Panc1 (cell line): ENCODE results near the gene ZNF132. TPM values are rescaled to one million over a fixed set of nuclear protein-coding genes. Genes with fewer than 3 reads are reported as not detected.

ENCODE experiments used
- ATAC-seq: fragments of 200-7000 bp; cut with Tn5 transposase; 2 replicates; pipeline ENCODE4 v1.9.1; 2020; ENCODE audit warnings: mild to moderate bottlenecking, moderate library complexity
- BruUV-seq: library from RNA; stranded (reverse); fragments of 400-500 nt; replicated peaks from 2 replicates; lab custom pipeline; 2021; lab: Mats Ljungman, UMichigan
- CTCF ChIA-PET: fragments of 300-600 bp; sonication (Branson Sonifier 250); formaldehyde crosslinking; loops from one replicate; lab custom pipeline; 2022; ENCODE audit warnings: antibody characterized with exemption; lab: Charles Lee
- POLR2A ChIA-PET: fragments of 300-600 bp; sonication (Branson Sonifier 250); formaldehyde crosslinking; loops from one replicate; lab custom pipeline; 2022; ENCODE audit warnings: antibody characterized with exemption; lab: Charles Lee
- DNase-seq: peaks from one replicate; pipeline ENCODE4 v3.0.0-alpha.2; 2010; ENCODE audit warnings: low read depth, low spot score
- H3K27ac ChIP-seq: 2 replicates; pipeline ENCODE4 v1.5.1; 2011; ENCODE audit warnings: mild to moderate bottlenecking, low read length, inconsistent platforms
- H3K27me3 ChIP-seq: fragments of 200-500 bp; sonication (Bioruptor generic); 2 replicates; pipeline ENCODE4 v1.6.0; 2014; ENCODE audit warnings: low read length, inconsistent platforms; ENCODE audit not compliant: control insufficient read depth, insufficient read depth
- H3K36me3 ChIP-seq: fragments of 200-500 bp; sonication (Bioruptor generic); 2 replicates; pipeline ENCODE4 v1.5.1; 2014; ENCODE audit warnings: inconsistent platforms, mild to moderate bottlenecking, low read length, moderate library complexity; ENCODE audit not compliant: control insufficient read depth, insufficient read depth
- H3K4me1 ChIP-seq: 2 replicates; pipeline ENCODE4 v1.5.1; 2011; ENCODE audit warnings: inconsistent platforms, mild to moderate bottlenecking, low read length, moderate library complexity; ENCODE audit not compliant: control insufficient read depth, insufficient read depth
- H3K4me3 ChIP-seq, 2 experiments: 2 replicates each; pipeline ENCODE4 v1.5.1; 2011 to 2012; ENCODE audit warnings: low read depth in 2 of 2, low read length in 2 of 2, mild to moderate bottlenecking in 2 of 2, inconsistent platforms in 1 of 2, moderate library complexity in 1 of 2
- H3K9me3 ChIP-seq: fragments of 200-500 bp; sonication (Bioruptor generic); 2 replicates; pipeline ENCODE4 v1.5.1; 2014; ENCODE audit warnings: low read depth, mild to moderate bottlenecking, inconsistent platforms, low read length, moderate library complexity; ENCODE audit not compliant: control insufficient read depth, insufficient read depth
- CTCF ChIP-seq: fragments of 450-650 bp; IDR thresholded peaks from 2 replicates; pipeline ENCODE4 v1.5.1; 2017; ENCODE audit warnings: mild to moderate bottlenecking
- POLR2AphosphoS5 ChIP-seq: IDR thresholded peaks from 2 replicates; pipeline ENCODE4 v1.6.1; 2012; ENCODE audit warnings: mild to moderate bottlenecking, low read depth, low read length, moderate library complexity
- REST ChIP-seq, 2 experiments: IDR thresholded peaks; 2 replicates each; pipeline ENCODE4 v1.6.1; 2011 to 2012; ENCODE audit warnings: low read depth in 2 of 2, control low read depth in 1 of 2, low read length in 1 of 2, mild to moderate bottlenecking in 1 of 2, moderate library complexity in 1 of 2; ENCODE audit not compliant: insufficient read depth in 1 of 2
- SIN3A ChIP-seq: IDR thresholded peaks from 2 replicates; pipeline ENCODE4 v1.6.1; 2012; ENCODE audit warnings: low read depth, mild to moderate bottlenecking, low read length, moderate library complexity, borderline replicate concordance; ENCODE audit not compliant: insufficient read depth
- TCF7L2 ChIP-seq: IDR thresholded peaks from 2 replicates; pipeline ENCODE4 v1.6.1; 2011; ENCODE audit warnings: mild to moderate bottlenecking, low read depth, low read length, inconsistent platforms
- in situ Hi-C: cut with HindIII; loops from 2 replicates; pipeline ENCODE4 v1.10.0; 2016; ENCODE audit warnings: low sequenced_read_pairs, low pct_unique_long_range_greater_than_20kb
- intact Hi-C: fragments of 100-400 bp; cut with micrococcal nuclease; formaldehyde crosslinking; loops from one replicate; pipeline ENCODE4 v1.10.0; 2022; ENCODE audit not compliant: unreplicated experiment
- total RNA-seq: library from RNA; stranded (reverse); gene quantifications from one replicate; pipeline ENCODE4 v1.2.1, GENCODE V29; 2021; ENCODE audit not compliant: unreplicated experiment

ZNF132 gene
- total RNA-seq, 1 experiment from 2014 or later: not detected

GRCh38 chr19:58397533-58398037 is 42.4 kb downstream of the ZNF132 start:
- POLR2A ChIA-PET: no interaction called here
- intact Hi-C loops: no loop called here
- ATAC-seq (no peak), DNase-seq (no peak)
- no TSS peak for BruUV-seq
- Histone ChIP-seq H3K4me3 (no peak overlapping the region), H3K36me3 (peaks cover 10% of the 10 kb centered on the region; the same call in 1 of the 2 replicates), H3K4me1 (peaks cover 25% of the 10 kb centered on the region), H3K27me3 (no peaks in the 10 kb centered on the region), H3K27ac (no peak overlapping the region), H3K9me3 (no peaks in the 10 kb centered on the region)
- in situ Hi-C loops: no loop called here
- TF ChIP-seq TCF7L2: no peak
- no peak for TF ChIP-seq POLR2AphosphoS5
- no peak for TF ChIP-seq REST (IDR thresholded peaks at IDR 0.05; ENCODE audit: insufficient read depth in 1 of 2, low read depth in 2 of 2, low read length in 1 of 2)
- TF ChIP-seq CTCF: no peak
- TF ChIP-seq SIN3A: no peak
- CTCF ChIA-PET: no interaction called here

- H3K27ac ChIP-seq: no peak overlapping the region
- H3K9me3 ChIP-seq: no peaks in the 10 kb centered on the region
- peaks cover 12% of the 10 kb centered on the region; the same call in 1 of the 2 replicates for H3K36me3 ChIP-seq
- TF ChIP-seq REST (IDR thresholded peaks at IDR 0.05; ENCODE audit: insufficient read depth in 1 of 2, low read depth in 2 of 2, low read length in 1 of 2) (no peak), CTCF (no peak), POLR2AphosphoS5 (no peak), SIN3A (no peak), TCF7L2 (no peak)
- ATAC-seq (no peak), DNase-seq (no peak)
- ChIA-PET POLR2A (no interaction called here), CTCF (no interaction called here)
- H3K4me3 ChIP-seq: no peak overlapping the region
- in situ Hi-C loops: no loop called here
- no peaks in the 10 kb centered on the region for H3K27me3 ChIP-seq
- peaks cover 19% of the 10 kb centered on the region for H3K4me1 ChIP-seq
- intact Hi-C loops: no loop called here
- BruUV-seq: no TSS peak
Observed at GRCh38 chr19:58396691-58397532, 43.0 kb downstream of the ZNF132 start.
